ENCODE measurements around the gene PTPRH.
A peak's percentile ranks its signal among the peaks of the same experiment; 100 is the strongest.

PTPRH gene

GRCh38 chr19:55149078-55150003 lies 60.0 kb downstream of the PTPRH start, which contains the start of gene TNNT1:
Gene TNNT1 (minus strand): TSS chr19:55149206. CDS start chr19:55147157, 2,049 bp downstream.
- H3K4me3 Mint-ChIP-seq, result peak within 1 kb of the TSS; percentile 76 to 97 (median 88)
- peak within 1 kb of the TSS; percentile 41 to 95 (median 83) for H3K27ac Mint-ChIP-seq

GRCh38 chr19:55147545-55148251 lies 61.6 kb downstream of the PTPRH start:
- no peaks in the 10 kb centered on the region for H3K9me3 Mint-ChIP-seq
- peak overlapping the region; percentile 76 to 97 (median 88) for H3K4me3 Mint-ChIP-seq
- peaks cover 3% of the 10 kb centered on the region for H3K36me3 Mint-ChIP-seq (ENCODE audit: low read depth)
- peak overlapping the region in 1 of 3 experiments; percentile 41 for H3K27ac Mint-ChIP-seq
- peaks cover 71% of the 10 kb centered on the region for H3K27me3 Mint-ChIP-seq (ENCODE audit: low read depth)
- no peak for TF ChIP-seq CTCF (IDR thresholded peaks at IDR 0.05; ENCODE audit: unreplicated experiment in 3 of 3)
- H3K4me1 Mint-ChIP-seq, result peaks cover 39% of the 10 kb centered on the region

More at GRCh38 chr19:55149078-55150003, 60.0 kb downstream of the PTPRH start, which contains the start of gene TNNT1:
- H3K9me3 Mint-ChIP-seq, result no peaks in the 10 kb centered on the region
- H3K36me3 Mint-ChIP-seq (ENCODE audit: low read depth), result peaks cover 3% of the 10 kb centered on the region
- H3K27me3 Mint-ChIP-seq (ENCODE audit: low read depth), result peaks cover 62% of the 10 kb centered on the region
- TF ChIP-seq CTCF (IDR thresholded peaks at IDR 0.05; ENCODE audit: unreplicated experiment in 3 of 3), result no peak
- H3K4me1 Mint-ChIP-seq, result peaks cover 44% of the 10 kb centered on the region

- peak overlapping the region; percentile 57 to 97 (median 66) for H3K4me3 Mint-ChIP-seq
- peaks cover 37% of the 10 kb centered on the region for H3K4me1 Mint-ChIP-seq
- no peak overlapping the region for H3K27ac Mint-ChIP-seq
- H3K36me3 Mint-ChIP-seq (ENCODE audit: low read depth), result peaks cover 3% of the 10 kb centered on the region
- peaks cover 71% of the 10 kb centered on the region for H3K27me3 Mint-ChIP-seq (ENCODE audit: low read depth)
- TF ChIP-seq CTCF (IDR thresholded peaks at IDR 0.05; ENCODE audit: unreplicated experiment in 3 of 3), result no peak
- no peaks in the 10 kb centered on the region for H3K9me3 Mint-ChIP-seq
Measured at GRCh38 chr19:55146705-55147273, 62.5 kb downstream of the PTPRH start.

GRCh38 chr19:55146078-55146704 lies 63.1 kb downstream of the PTPRH start:
- H3K4me1 Mint-ChIP-seq, result peaks cover 33% of the 10 kb centered on the region
- TF ChIP-seq CTCF (IDR thresholded peaks at IDR 0.05; ENCODE audit: unreplicated experiment in 3 of 3), result peak; percentile 34 to 51 (median 49)
- H3K36me3 Mint-ChIP-seq (ENCODE audit: low read depth), result no peaks in the 10 kb centered on the region
- peaks cover 71% of the 10 kb centered on the region for H3K27me3 Mint-ChIP-seq (ENCODE audit: low read depth)
- peak overlapping the region; percentile 47 to 66 (median 58) for H3K4me3 Mint-ChIP-seq
- no peak overlapping the region for H3K27ac Mint-ChIP-seq
- no peaks in the 10 kb centered on the region for H3K9me3 Mint-ChIP-seq

- Mint-ChIP-seq H3K9me3 (no peaks in the 10 kb centered on the region), H3K27me3 (ENCODE audit: low read depth) (peaks cover 69% of the 10 kb centered on the region)
Measured at GRCh38 chr19:55145232-55145631, 64.1 kb downstream of the PTPRH start.

More at GRCh38 chr19:55145232-55145631, 64.1 kb downstream of the PTPRH start:
- Mint-ChIP-seq H3K4me3 (peak overlapping the region; percentile 37 to 72 (median 59)), H3K4me1 (peaks cover 28% of the 10 kb centered on the region), H3K36me3 (ENCODE audit: low read depth) (no peaks in the 10 kb centered on the region), H3K27ac (no peak overlapping the region)
- no peak for TF ChIP-seq CTCF (IDR thresholded peaks at IDR 0.05; ENCODE audit: unreplicated experiment in 3 of 3)

Measured in nephron (organoid).